HS-27A (cell line): ENCODE data around the gene MACROD2.

ENCODE experiments used
- DNase-seq: peaks from one replicate; pipeline ENCODE4 v3.0.0-alpha.2; 2012; ENCODE audit warnings: low read depth, missing footprints

Gene MACROD2

GRCh38 chr20:15288106-15288505, 1292.8 kb downstream of the MACROD2 start:
- DNase-seq = no peak

GRCh38 chr20:15289337-15289736, 1294.0 kb downstream of the MACROD2 start:
- no peak for DNase-seq

- no peak for DNase-seq
Measured at GRCh38 chr20:15292405-15292804, 1297.1 kb downstream of the MACROD2 start.

GRCh38 chr20:15296422-15296821, 1301.1 kb downstream of the MACROD2 start:
- DNase-seq = no peak

GRCh38 chr20:15297059-15297875, 1302.0 kb downstream of the MACROD2 start:
- no peak for DNase-seq

- DNase-seq = no peak
Measured at GRCh38 chr20:15302075-15302474, 1306.8 kb downstream of the MACROD2 start.

- no peak for DNase-seq
Measured at GRCh38 chr20:15310361-15310760, 1315.0 kb downstream of the MACROD2 start.

GRCh38 chr20:15316556-15316955, 1321.2 kb downstream of the MACROD2 start:
- DNase-seq = no peak

GRCh38 chr20:15317546-15318232, 1322.4 kb downstream of the MACROD2 start:
- DNase-seq = no peak

GRCh38 chr20:15318682-15319081, 1323.4 kb downstream of the MACROD2 start:
- no peak for DNase-seq

GRCh38 chr20:15319439-15319838, 1324.1 kb downstream of the MACROD2 start:
- DNase-seq = no peak

GRCh38 chr20:15320941-15321340, 1325.6 kb downstream of the MACROD2 start:
- DNase-seq = peak; percentile 35

GRCh38 chr20:15327123-15327522, 1331.8 kb downstream of the MACROD2 start:
- no peak for DNase-seq

- DNase-seq = no peak
Measured at GRCh38 chr20:15328084-15328483, 1332.8 kb downstream of the MACROD2 start.

- DNase-seq = no peak
Measured at GRCh38 chr20:15332711-15333160, 1337.4 kb downstream of the MACROD2 start.

- DNase-seq = no peak
Measured at GRCh38 chr20:15333170-15333569, 1337.9 kb downstream of the MACROD2 start.

GRCh38 chr20:15336011-15336410, 1340.7 kb downstream of the MACROD2 start:
- DNase-seq = no peak

GRCh38 chr20:15336536-15336935, 1341.2 kb downstream of the MACROD2 start:
- no peak for DNase-seq

GRCh38 chr20:15339264-15339663, 1343.9 kb downstream of the MACROD2 start:
- DNase-seq = no peak

- DNase-seq = no peak
Measured at GRCh38 chr20:15342991-15343523, 1347.7 kb downstream of the MACROD2 start.

- DNase-seq = no peak
Measured at GRCh38 chr20:15345287-15345686, 1350.0 kb downstream of the MACROD2 start.

GRCh38 chr20:15346657-15347280, 1351.5 kb downstream of the MACROD2 start:
- no peak for DNase-seq

GRCh38 chr20:15359056-15359455, 1363.7 kb downstream of the MACROD2 start:
- no peak for DNase-seq
